ENCODE data around the gene TC2N.

Gene TC2N

DNA sequence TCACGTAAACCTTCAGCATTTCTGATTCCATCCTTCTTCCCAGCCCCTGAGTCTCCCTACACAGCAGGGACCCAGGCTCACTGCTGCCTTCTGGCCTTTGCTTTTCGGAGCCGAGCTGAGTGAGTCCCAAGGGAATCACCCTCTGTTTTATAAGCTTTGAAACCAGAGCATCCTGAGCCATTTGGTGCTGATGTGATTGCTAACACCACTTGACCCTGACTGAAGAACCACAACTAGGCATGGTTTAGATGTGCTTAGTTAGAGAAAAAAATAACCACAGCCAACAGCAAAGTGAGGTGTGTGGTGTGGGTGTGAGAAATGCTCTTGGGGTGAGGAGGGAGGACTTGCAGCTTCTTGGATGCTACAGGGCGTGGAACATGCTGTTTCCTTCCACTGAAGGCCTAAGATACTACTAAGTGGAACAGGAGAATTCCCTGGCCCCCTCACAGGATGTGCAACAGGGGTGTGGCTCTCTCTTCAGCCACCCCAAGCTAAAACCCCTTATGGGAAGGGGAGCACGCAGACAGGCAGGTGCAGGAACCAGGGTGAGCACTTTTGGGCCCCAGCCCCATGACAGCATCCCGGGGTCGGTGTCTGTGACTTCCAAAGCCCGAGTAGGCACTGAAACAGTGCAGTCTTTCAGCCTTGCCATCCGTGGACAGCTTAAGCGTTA, at the start of gene TC2N:
TSS of gene TC2N (minus strand) at position 221 of the 673 bp plus-strand sequence. CDS start 53,767 bp downstream, outside the sequence.
- no peaks in the 10 kb centered on the region for H3K9me3 ChIP-seq (ENCODE audit: control insufficient read depth, insufficient read depth, low read length)
- H3K27ac ChIP-seq (ENCODE audit: low read depth, low read length): no peak within 1 kb of the TSS
- no peak within 1 kb of the TSS for H3K4me3 ChIP-seq (ENCODE audit: low read depth, low read length)
- no peaks in the 10 kb centered on the region for H3K36me3 ChIP-seq (ENCODE audit: control insufficient read depth, insufficient read depth, low read length)
- no peak within 1 kb of the TSS for H3K9ac ChIP-seq (ENCODE audit: low read depth, low read length)
- H3K27me3 ChIP-seq (ENCODE audit: control insufficient read depth, insufficient read depth, low read length): no peaks in the 10 kb centered on the region
- no peaks in the 10 kb centered on the region for H3K4me1 ChIP-seq (ENCODE audit: control insufficient read depth, insufficient read depth, low read length)

DNA sequence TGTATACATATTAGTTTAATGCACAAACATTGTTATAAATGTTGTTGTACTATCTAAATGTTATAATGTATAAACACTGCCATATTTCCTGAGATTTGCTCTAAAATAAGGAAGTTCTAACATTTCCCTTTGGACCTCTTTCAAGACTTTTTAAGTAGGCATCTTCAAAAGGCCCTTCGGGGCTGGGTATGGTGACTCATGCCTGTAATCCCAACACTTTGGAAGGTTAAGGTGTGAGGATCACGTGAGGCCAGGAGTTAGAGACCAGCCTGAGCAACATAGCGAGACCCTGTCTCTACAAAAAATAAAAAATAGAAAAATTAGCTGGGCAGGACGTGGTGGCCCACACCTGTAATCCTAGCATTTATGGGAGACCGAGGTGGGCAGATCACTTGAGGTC, 44.7 kb upstream of the TC2N start:
- Histone ChIP-seq H3K4me3 (ENCODE audit: low read depth, low read length) (no peak overlapping the region), H3K27ac (ENCODE audit: low read depth, low read length) (no peak overlapping the region), H3K36me3 (ENCODE audit: control insufficient read depth, insufficient read depth, low read length) (no peaks in the 10 kb centered on the region), H3K9me3 (ENCODE audit: control insufficient read depth, insufficient read depth, low read length) (no peaks in the 10 kb centered on the region), H3K4me1 (ENCODE audit: control insufficient read depth, insufficient read depth, low read length) (no peaks in the 10 kb centered on the region), H3K9ac (ENCODE audit: low read depth, low read length) (no peak overlapping the region), H3K27me3 (ENCODE audit: control insufficient read depth, insufficient read depth, low read length) (no peaks in the 10 kb centered on the region)

DNA sequence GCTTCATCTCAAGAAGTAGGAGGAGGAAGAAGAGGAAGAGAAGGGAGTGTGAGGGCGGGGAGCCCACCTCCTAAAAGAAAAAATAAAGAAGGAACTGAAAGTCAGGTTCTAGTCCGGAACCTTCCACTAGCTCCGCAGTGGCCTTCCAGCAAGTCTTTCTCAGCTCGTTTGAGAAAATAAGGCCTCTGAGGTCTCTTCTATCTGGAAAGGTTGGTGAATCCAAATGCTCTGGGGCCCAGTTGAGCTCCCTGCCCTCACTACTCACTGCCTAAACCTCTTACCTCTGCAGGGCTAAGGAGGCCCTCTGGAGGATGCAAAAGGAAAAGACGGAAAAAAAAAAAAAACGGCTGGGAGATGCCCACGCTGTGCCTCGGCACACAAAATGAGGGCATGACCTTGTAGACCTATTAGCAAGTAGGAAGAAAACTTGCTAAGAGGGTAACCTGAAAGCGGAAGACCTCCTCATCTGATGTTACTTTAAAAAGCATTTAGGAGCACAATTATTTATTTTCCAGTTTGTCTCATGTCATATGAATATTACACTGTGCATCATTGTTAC, 44.2 kb upstream of the TC2N start:
- no peak overlapping the region for H3K9ac ChIP-seq (ENCODE audit: low read depth, low read length)
- H3K27me3 ChIP-seq (ENCODE audit: control insufficient read depth, insufficient read depth, low read length): no peaks in the 10 kb centered on the region
- no peak overlapping the region for H3K27ac ChIP-seq (ENCODE audit: low read depth, low read length)

DNA sequence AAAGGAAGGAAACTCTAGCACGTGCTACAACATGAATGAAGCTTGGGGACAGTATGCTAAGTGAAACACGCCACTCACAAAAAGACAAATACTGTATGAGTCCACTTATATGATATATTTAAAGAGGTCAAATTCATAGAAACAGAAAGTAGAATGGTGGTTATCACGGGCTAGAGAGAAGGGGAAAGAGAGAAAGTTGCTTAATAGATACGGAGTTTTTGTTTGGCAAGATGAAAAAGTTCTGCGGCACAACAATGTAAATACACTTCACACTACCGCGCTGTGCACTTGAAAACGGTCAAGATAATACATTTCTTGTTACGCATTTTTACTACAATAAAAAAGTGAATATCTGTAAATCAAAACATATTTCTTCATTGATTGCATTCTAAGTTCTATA, 42.9 kb upstream of the TC2N start:
- no peaks in the 10 kb centered on the region for H3K4me1 ChIP-seq (ENCODE audit: control insufficient read depth, insufficient read depth, low read length)
- H3K27ac ChIP-seq (ENCODE audit: low read depth, low read length): no peak overlapping the region
- H3K27me3 ChIP-seq (ENCODE audit: control insufficient read depth, insufficient read depth, low read length): no peaks in the 10 kb centered on the region

More for the DNA sequence above, 44.2 kb upstream of the TC2N start:
- no peaks in the 10 kb centered on the region for H3K36me3 ChIP-seq (ENCODE audit: control insufficient read depth, insufficient read depth, low read length)
- H3K9me3 ChIP-seq (ENCODE audit: control insufficient read depth, insufficient read depth, low read length): no peaks in the 10 kb centered on the region
- H3K4me1 ChIP-seq (ENCODE audit: control insufficient read depth, insufficient read depth, low read length): no peaks in the 10 kb centered on the region
- H3K4me3 ChIP-seq (ENCODE audit: low read depth, low read length): no peak overlapping the region

DNA sequence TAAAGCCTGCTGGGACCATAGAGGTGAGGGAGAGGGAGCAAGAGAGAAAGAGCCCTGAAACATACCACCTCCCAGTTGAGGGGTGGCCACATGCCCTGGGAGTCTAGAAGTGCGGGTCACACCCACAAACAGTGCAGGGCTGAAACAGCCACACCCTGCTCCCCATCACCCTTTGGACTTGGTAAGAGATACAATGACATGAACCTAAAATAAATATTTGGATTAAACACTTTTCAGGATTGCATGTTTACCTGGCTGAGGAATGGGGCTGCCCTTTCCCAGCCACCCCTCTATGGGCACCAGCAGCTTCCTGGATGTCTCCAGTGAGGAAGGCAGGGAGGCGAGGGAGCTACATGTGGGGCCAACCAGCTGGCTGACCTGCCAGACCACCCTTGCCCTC, 39.0 kb upstream of the TC2N start:
- Histone ChIP-seq H3K9me3 (ENCODE audit: control insufficient read depth, insufficient read depth, low read length) (no peaks in the 10 kb centered on the region), H3K9ac (ENCODE audit: low read depth, low read length) (no peak overlapping the region), H3K4me1 (ENCODE audit: control insufficient read depth, insufficient read depth, low read length) (no peaks in the 10 kb centered on the region), H3K4me3 (ENCODE audit: low read depth, low read length) (no peak overlapping the region), H3K27ac (ENCODE audit: low read depth, low read length) (no peak overlapping the region), H3K36me3 (ENCODE audit: control insufficient read depth, insufficient read depth, low read length) (no peaks in the 10 kb centered on the region), H3K27me3 (ENCODE audit: control insufficient read depth, insufficient read depth, low read length) (no peaks in the 10 kb centered on the region)

More for the DNA sequence above, 42.9 kb upstream of the TC2N start:
- Histone ChIP-seq H3K36me3 (ENCODE audit: control insufficient read depth, insufficient read depth, low read length) (no peaks in the 10 kb centered on the region), H3K9ac (ENCODE audit: low read depth, low read length) (no peak overlapping the region), H3K9me3 (ENCODE audit: control insufficient read depth, insufficient read depth, low read length) (no peaks in the 10 kb centered on the region), H3K4me3 (ENCODE audit: low read depth, low read length) (no peak overlapping the region)

DNA sequence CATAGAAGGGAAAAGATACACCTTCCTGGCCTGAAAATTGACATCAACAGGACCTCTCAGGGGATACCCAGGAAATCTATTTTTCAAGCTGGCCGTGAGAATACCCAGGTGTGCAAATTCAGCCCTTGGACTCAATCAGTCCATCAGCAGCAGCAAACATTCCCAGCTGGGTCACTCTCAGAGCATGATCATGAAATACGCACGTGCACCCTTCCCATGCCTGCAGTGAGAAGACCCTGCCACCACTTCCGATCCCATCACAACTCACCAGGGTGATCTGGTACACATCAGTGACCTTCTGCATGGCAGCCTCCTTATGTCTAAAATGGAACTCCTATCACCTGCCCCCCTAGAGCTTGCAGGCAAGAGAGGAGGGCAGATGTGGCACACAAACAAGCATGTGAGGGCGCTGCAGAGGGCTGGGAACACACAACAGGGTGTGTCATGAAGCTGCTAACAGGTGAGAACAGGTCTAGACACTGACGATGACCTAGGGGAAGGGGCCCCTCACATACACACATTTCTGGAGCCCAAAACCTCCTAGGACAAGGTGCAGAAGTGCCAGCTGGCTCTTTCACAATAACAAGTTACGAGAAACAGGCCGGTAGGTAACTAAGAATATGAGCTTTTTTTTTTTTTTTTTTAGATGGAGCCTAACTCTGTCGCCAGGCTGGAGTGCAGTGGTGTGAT, 37.8 kb upstream of the TC2N start:
- Histone ChIP-seq H3K27ac (ENCODE audit: low read depth, low read length) (no peak overlapping the region), H3K9ac (ENCODE audit: low read depth, low read length) (no peak overlapping the region), H3K27me3 (ENCODE audit: control insufficient read depth, insufficient read depth, low read length) (no peaks in the 10 kb centered on the region), H3K36me3 (ENCODE audit: control insufficient read depth, insufficient read depth, low read length) (no peaks in the 10 kb centered on the region), H3K4me1 (ENCODE audit: control insufficient read depth, insufficient read depth, low read length) (no peaks in the 10 kb centered on the region), H3K9me3 (ENCODE audit: control insufficient read depth, insufficient read depth, low read length) (no peaks in the 10 kb centered on the region), H3K4me3 (ENCODE audit: low read depth, low read length) (no peak overlapping the region)

DNA sequence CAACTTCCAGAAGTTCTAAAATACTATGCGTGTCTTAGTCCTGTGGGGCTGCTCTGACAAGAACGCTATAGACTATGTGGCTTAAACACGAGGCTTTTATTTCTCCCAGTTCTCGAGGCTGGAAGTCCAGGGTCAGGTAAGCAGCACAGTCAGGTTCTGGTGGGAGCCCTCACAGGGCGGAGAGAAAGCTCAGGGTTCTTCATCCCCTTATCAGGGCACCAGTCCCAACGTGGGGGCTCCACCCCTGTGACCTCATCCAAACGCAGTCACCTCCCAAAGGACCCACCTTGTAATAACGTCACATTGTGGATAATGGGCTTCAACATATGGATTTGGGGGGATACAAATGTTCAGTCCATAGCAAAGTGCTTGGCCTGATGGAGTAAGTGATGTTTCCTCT, 37.1 kb upstream of the TC2N start:
- Histone ChIP-seq H3K9me3 (ENCODE audit: control insufficient read depth, insufficient read depth, low read length) (no peaks in the 10 kb centered on the region), H3K36me3 (ENCODE audit: control insufficient read depth, insufficient read depth, low read length) (no peaks in the 10 kb centered on the region), H3K4me3 (ENCODE audit: low read depth, low read length) (no peak overlapping the region), H3K4me1 (ENCODE audit: control insufficient read depth, insufficient read depth, low read length) (no peaks in the 10 kb centered on the region), H3K27ac (ENCODE audit: low read depth, low read length) (no peak overlapping the region), H3K27me3 (ENCODE audit: control insufficient read depth, insufficient read depth, low read length) (no peaks in the 10 kb centered on the region), H3K9ac (ENCODE audit: low read depth, low read length) (no peak overlapping the region)

DNA sequence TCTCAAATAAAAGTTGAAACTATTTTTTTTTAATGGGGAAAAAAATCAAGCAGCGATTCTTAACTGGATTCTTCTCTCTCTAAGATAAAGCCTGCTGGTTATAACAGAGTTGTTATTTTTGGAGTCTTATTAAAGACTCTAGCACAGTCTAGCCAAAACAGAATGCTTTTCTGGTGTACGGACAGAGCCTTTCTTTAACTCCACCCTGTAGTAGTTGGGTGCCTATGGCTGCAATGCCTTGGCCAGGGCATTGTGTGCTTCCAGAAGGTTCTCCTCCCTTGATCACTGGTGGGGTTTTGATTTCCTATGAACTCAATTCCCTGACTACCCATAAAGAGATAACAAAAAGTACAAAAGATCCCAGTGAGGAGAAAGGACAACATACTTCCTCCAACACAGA, 35.7 kb upstream of the TC2N start:
- Histone ChIP-seq H3K9ac (ENCODE audit: low read depth, low read length) (no peak overlapping the region), H3K36me3 (ENCODE audit: control insufficient read depth, insufficient read depth, low read length) (no peaks in the 10 kb centered on the region), H3K4me3 (ENCODE audit: low read depth, low read length) (no peak overlapping the region), H3K27me3 (ENCODE audit: control insufficient read depth, insufficient read depth, low read length) (no peaks in the 10 kb centered on the region), H3K4me1 (ENCODE audit: control insufficient read depth, insufficient read depth, low read length) (no peaks in the 10 kb centered on the region), H3K27ac (ENCODE audit: low read depth, low read length) (no peak overlapping the region), H3K9me3 (ENCODE audit: control insufficient read depth, insufficient read depth, low read length) (no peaks in the 10 kb centered on the region)

DNA sequence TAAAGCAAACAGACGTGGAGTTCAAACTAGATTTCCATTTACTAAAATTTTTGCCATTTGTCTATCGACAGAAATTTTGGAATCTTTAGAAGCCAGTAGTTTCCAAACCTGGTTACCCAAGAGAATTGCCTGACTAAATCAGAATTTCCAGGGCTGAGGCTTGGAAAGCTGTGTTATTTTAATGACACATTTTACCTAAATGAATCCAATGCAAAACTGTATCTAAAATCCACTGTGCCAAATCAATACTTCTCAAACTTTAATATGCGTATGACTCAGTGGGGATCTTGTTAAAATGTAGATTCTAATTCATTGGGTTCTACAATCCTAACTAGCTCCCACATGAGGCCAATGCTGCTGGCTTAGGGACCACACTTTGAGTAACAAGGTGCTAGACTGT, 35.0 kb upstream of the TC2N start:
- no peaks in the 10 kb centered on the region for H3K4me1 ChIP-seq (ENCODE audit: control insufficient read depth, insufficient read depth, low read length)
- no peaks in the 10 kb centered on the region for H3K27me3 ChIP-seq (ENCODE audit: control insufficient read depth, insufficient read depth, low read length)
- no peaks in the 10 kb centered on the region for H3K9me3 ChIP-seq (ENCODE audit: control insufficient read depth, insufficient read depth, low read length)
- H3K27ac ChIP-seq (ENCODE audit: low read depth, low read length): no peak overlapping the region
- no peak overlapping the region for H3K4me3 ChIP-seq (ENCODE audit: low read depth, low read length)
- H3K36me3 ChIP-seq (ENCODE audit: control insufficient read depth, insufficient read depth, low read length): no peaks in the 10 kb centered on the region
- H3K9ac ChIP-seq (ENCODE audit: low read depth, low read length): no peak overlapping the region

DNA sequence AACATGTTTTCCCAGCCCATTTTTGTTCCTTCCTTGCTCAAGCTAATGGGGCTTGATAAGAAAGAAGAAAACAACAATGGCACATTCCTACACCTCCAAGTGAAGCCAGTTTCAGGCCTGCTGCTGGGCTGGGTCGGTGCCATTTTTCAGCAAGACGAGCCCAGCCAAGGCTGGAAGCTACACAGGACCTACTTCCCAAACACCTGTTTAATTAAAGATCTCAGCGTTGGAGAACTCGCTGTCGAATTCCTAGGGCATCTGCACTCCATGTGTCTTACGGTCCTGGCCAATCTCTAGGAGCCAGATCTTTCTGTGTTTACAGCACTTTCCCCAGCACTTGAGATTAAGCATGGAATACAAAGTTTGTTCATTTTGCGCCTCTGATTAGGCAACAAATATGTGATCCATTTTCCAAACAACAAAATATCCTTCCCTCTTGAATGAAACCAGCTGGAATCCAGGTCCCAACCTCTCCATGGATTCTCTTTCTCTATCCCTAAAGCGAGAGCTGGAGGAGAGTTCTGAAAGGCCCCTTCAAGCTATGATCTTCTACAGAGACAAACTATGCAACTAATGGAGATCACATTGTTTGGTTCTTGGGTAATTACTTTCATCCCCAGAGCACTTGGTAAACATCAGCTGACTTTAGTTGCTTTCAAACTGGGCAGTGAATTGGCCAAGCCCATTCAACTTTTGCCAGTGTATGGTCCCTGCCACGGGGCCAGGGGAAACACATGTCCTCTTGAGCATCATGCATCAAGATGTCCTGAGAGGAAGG, 34.3 kb upstream of the TC2N start:
- Histone ChIP-seq H3K9me3 (ENCODE audit: control insufficient read depth, insufficient read depth, low read length) (no peaks in the 10 kb centered on the region), H3K4me1 (ENCODE audit: control insufficient read depth, insufficient read depth, low read length) (peaks cover 5% of the 10 kb centered on the region), H3K4me3 (ENCODE audit: low read depth, low read length) (no peak overlapping the region), H3K9ac (ENCODE audit: low read depth, low read length) (no peak overlapping the region), H3K27ac (ENCODE audit: low read depth, low read length) (no peak overlapping the region), H3K36me3 (ENCODE audit: control insufficient read depth, insufficient read depth, low read length) (no peaks in the 10 kb centered on the region), H3K27me3 (ENCODE audit: control insufficient read depth, insufficient read depth, low read length) (no peaks in the 10 kb centered on the region)

DNA sequence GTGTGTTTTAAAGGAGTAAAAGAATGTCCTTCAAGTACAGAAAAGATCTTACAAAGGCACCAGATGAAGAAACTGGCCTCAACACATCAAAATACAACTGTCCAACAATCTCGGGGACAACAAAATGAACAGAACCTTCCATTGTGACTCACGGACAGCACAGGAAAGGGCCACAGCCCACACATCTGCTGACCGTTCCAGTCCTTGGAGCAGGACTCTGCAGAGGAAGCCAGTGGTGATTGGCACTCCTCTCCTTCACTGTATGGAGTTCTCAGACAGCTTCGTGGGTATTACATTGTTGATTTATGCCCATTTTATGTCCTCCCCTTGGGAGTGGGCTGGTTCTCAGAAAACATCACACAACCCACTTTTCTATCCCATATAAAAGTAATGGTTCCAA, 32.5 kb upstream of the TC2N start:
- peaks cover 5% of the 10 kb centered on the region for H3K4me1 ChIP-seq (ENCODE audit: control insufficient read depth, insufficient read depth, low read length)
- no peaks in the 10 kb centered on the region for H3K9me3 ChIP-seq (ENCODE audit: control insufficient read depth, insufficient read depth, low read length)
- H3K27me3 ChIP-seq (ENCODE audit: control insufficient read depth, insufficient read depth, low read length): no peaks in the 10 kb centered on the region
- no peak overlapping the region for H3K4me3 ChIP-seq (ENCODE audit: low read depth, low read length)
- H3K36me3 ChIP-seq (ENCODE audit: control insufficient read depth, insufficient read depth, low read length): no peaks in the 10 kb centered on the region
- H3K27ac ChIP-seq (ENCODE audit: low read depth, low read length): no peak overlapping the region
- H3K9ac ChIP-seq (ENCODE audit: low read depth, low read length): no peak overlapping the region

All from HUES48 (cell line).